ENCODE results near the gene EIF1.

GRCh38 chr17:41658846-41659245 is 29.8 kb upstream of the EIF1 start:
- TF ChIP-seq POLR2A (IDR thresholded peaks at IDR 0.05; ENCODE audit: low read length) (no peak), GATA1 (IDR thresholded peaks at IDR 0.05; ENCODE audit: low read depth, low read length) (no peak)

Data from erythroblast (primary cell).